GM19438 (cell line): ENCODE data around the gene S100A5.

ENCODE experiments used
- ATAC-seq: cut with Tn5 transposase; IDR thresholded peaks from one replicate; pipeline ENCODE4 v1.9.1; 2021; ENCODE audit warnings: low read depth; ENCODE audit not compliant: unreplicated experiment

The S100A5 gene

GRCh38 chr1:153513023-153513422, 27.7 kb downstream of the S100A5 start:
- no peak for ATAC-seq

GRCh38 chr1:153510984-153511410, 29.7 kb downstream of the S100A5 start:
- no peak for ATAC-seq

GRCh38 chr1:153509729-153510354, 30.9 kb downstream of the S100A5 start:
- no peak for ATAC-seq

GRCh38 chr1:153509036-153509435, 31.7 kb downstream of the S100A5 start:
- ATAC-seq, result no peak

GRCh38 chr1:153507926-153508583, 32.7 kb downstream of the S100A5 start:
- ATAC-seq, result no peak

- no peak for ATAC-seq
Measured at GRCh38 chr1:153506831-153507413, 33.8 kb downstream of the S100A5 start.

- ATAC-seq, result no peak
Measured at GRCh38 chr1:153506386-153506785, 34.3 kb downstream of the S100A5 start.

- ATAC-seq, result no peak
Measured at GRCh38 chr1:153505576-153505975, 35.2 kb downstream of the S100A5 start.

- no peak for ATAC-seq
Measured at GRCh38 chr1:153503766-153504165, 37.0 kb downstream of the S100A5 start.

GRCh38 chr1:153498746-153499145, 42.0 kb downstream of the S100A5 start:
- no peak for ATAC-seq

- no peak for ATAC-seq
Measured at GRCh38 chr1:153495536-153495935, 45.2 kb downstream of the S100A5 start.

GRCh38 chr1:153494976-153495535, 45.7 kb downstream of the S100A5 start:
- ATAC-seq, result no peak

GRCh38 chr1:153493343-153493960, 47.3 kb downstream of the S100A5 start:
- ATAC-seq, result no peak

GRCh38 chr1:153490272-153491051, 50.3 kb downstream of the S100A5 start:
- ATAC-seq, result no peak

GRCh38 chr1:153488731-153489130, 52.0 kb downstream of the S100A5 start:
- no peak for ATAC-seq

GRCh38 chr1:153487707-153488106, 53.0 kb downstream of the S100A5 start:
- no peak for ATAC-seq
